Germinal center (tissue), 1 donor: ENCODE data around the gene COL15A1.

Experiments
- DNase-seq: peaks from one replicate; pipeline ENCODE4 v3.0.0; 2012; ENCODE audit warnings: mixed read lengths, low spot score

The COL15A1 gene

GRCh38 chr9:98949565-98949964 lies 5.9 kb downstream of the COL15A1 start:
- DNase-seq, result no peak

GRCh38 chr9:98950262-98950661 lies 6.6 kb downstream of the COL15A1 start:
- DNase-seq, result no peak

GRCh38 chr9:98951967-98952366 lies 8.3 kb downstream of the COL15A1 start:
- DNase-seq, result no peak

GRCh38 chr9:98953581-98954243 lies 10.0 kb downstream of the COL15A1 start:
- DNase-seq, result no peak

- no peak for DNase-seq
Measured at GRCh38 chr9:98954244-98954610, 10.5 kb downstream of the COL15A1 start.

- no peak for DNase-seq
Measured at GRCh38 chr9:98955259-98955658, 11.6 kb downstream of the COL15A1 start.

- DNase-seq, result no peak
Measured at GRCh38 chr9:98957826-98958225, 14.1 kb downstream of the COL15A1 start.

GRCh38 chr9:98958271-98958984 lies 14.7 kb downstream of the COL15A1 start:
- DNase-seq, result no peak

GRCh38 chr9:98960409-98960808 lies 16.7 kb downstream of the COL15A1 start:
- no peak for DNase-seq

- no peak for DNase-seq
Measured at GRCh38 chr9:98961513-98962180, 17.9 kb downstream of the COL15A1 start.

GRCh38 chr9:98962181-98962560 lies 18.5 kb downstream of the COL15A1 start:
- DNase-seq, result no peak

- DNase-seq, result no peak
Measured at GRCh38 chr9:98962861-98963260, 19.2 kb downstream of the COL15A1 start.

- DNase-seq, result no peak
Measured at GRCh38 chr9:98964201-98964600, 20.5 kb downstream of the COL15A1 start.

- DNase-seq, result no peak
Measured at GRCh38 chr9:98964911-98965336, 21.2 kb downstream of the COL15A1 start.

- no peak for DNase-seq
Measured at GRCh38 chr9:98966676-98967075, 23.0 kb downstream of the COL15A1 start.

GRCh38 chr9:98967257-98967656 lies 23.6 kb downstream of the COL15A1 start:
- DNase-seq, result no peak

- no peak for DNase-seq
Measured at GRCh38 chr9:98967680-98968079, 24.0 kb downstream of the COL15A1 start.

GRCh38 chr9:98968601-98969337 lies 25.1 kb downstream of the COL15A1 start:
- no peak for DNase-seq

GRCh38 chr9:98970532-98971041 lies 26.9 kb downstream of the COL15A1 start:
- no peak for DNase-seq

GRCh38 chr9:98971168-98971914 lies 27.6 kb downstream of the COL15A1 start:
- DNase-seq, result no peak

- no peak for DNase-seq
Measured at GRCh38 chr9:98971915-98972223, 28.2 kb downstream of the COL15A1 start.

GRCh38 chr9:98972716-98973115 lies 29.0 kb downstream of the COL15A1 start:
- DNase-seq, result no peak
